HEK293T (cell line): Measurements from ENCODE around the gene MAML2.
"Not testable (repeated sequence)": the region's sequence is repeated elsewhere in the genome, so short reads cannot be mapped to it uniquely, and the experiment has no call there.

Experiments used
- ARNT ChIP-seq: fragments of 450-650 bp; IDR thresholded peaks from 2 replicates; pipeline ENCODE4 v1.6.1; 2017; ENCODE audit warnings: mild to moderate bottlenecking
- CTBP1 ChIP-seq: fragments of 450-650 bp; IDR thresholded peaks from 2 replicates; pipeline ENCODE4 v1.6.1; 2016; ENCODE audit warnings: borderline replicate concordance
- ELF4 ChIP-seq: fragments of 450-650 bp; IDR thresholded peaks from 2 replicates; pipeline ENCODE4 v1.6.1; 2017; ENCODE audit warnings: antibody characterized with exemption

DNA sequence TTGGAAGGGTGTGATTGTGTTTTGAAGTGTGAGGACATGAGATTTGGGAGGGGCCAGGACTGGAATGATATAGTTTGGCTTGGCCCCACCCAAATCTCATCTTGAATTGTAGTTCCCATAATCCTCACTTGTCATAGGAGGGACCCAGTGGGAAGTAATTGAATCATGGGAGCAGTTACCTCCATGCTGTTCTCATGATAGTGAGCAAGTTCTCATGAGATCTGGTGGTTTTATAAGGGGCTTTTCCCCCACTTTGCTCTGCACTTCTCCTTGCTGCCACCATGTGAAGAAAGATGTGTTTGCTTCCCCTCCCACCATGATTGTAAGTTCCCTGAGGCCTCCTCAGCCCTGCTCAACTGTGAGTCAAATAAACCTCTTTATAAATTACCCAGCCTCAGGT lies 71.6 kb downstream of the MAML2 start:
- TF ChIP-seq CTBP1, ARNT, ELF4: not testable (repeated sequence)
